K562 treated with DMSO at 1 percent for 48 hours (cell line): ENCODE measurements around the gene ARHGAP24. TPM values are rescaled to one million over a fixed set of nuclear protein-coding genes. Genes with fewer than 3 reads are reported as not detected.

ENCODE experiments used
- total RNA-seq: library from RNA; unstranded; fragments of 300-600 nt; gene quantifications from 2 replicates; pipeline ENCODE4 v1.2.3, GENCODE V29; 2022; ENCODE audit warnings: low replicate concordance; ENCODE audit errors: extremely low read depth

ARHGAP24 gene
- total RNA-seq, result not detected in 2 replicates

GRCh38 chr4:85474818-85475630 lies at the start of gene ARHGAP24:
TSS of gene ARHGAP24 (plus strand) at chr4:85475150.

